T-helper 17 cell (primary cell): ENCODE data around the gene SLC15A1. TPM values are rescaled to one million over a fixed set of nuclear protein-coding genes. Genes with fewer than 3 reads are reported as not detected.
A peak's percentile ranks its signal among the peaks of the same experiment; 100 is the strongest.

Experiments
- ATAC-seq: fragments of 150-1000 bp; cut with Tn5 transposase; 2 replicates; pipeline ENCODE4 v1.10.0; 2021; ENCODE audit warnings: mild to moderate bottlenecking, moderate library complexity
- DNase-seq, 3 donors: peaks; one replicate each; pipeline versions ENCODE4 v3.0.0 to v3.0.0-alpha.2; 2020 to 2021
- H3K9me3 ChIP-seq: one replicate; pipeline ENCODE4 v1.7.0; 2013; ENCODE audit warnings: low read length, mild to moderate bottlenecking; ENCODE audit not compliant: control insufficient read depth, poor library complexity, severe bottlenecking
- H3K27ac Mint-ChIP-seq: one replicate; pipeline ENCODE4 v1.8.0; 2022; ENCODE audit warnings: mild to moderate bottlenecking, moderate library complexity, mixed read lengths
- H3K27me3 Mint-ChIP-seq: one replicate; pipeline ENCODE4 v1.8.0; 2022; ENCODE audit warnings: mixed read lengths
- H3K36me3 Mint-ChIP-seq: one replicate; pipeline ENCODE4 v1.8.0; 2022; ENCODE audit warnings: low read depth, mixed read lengths
- H3K4me1 Mint-ChIP-seq: one replicate; pipeline ENCODE4 v1.8.0; 2022; ENCODE audit warnings: mild to moderate bottlenecking, mixed read lengths
- H3K4me3 Mint-ChIP-seq: one replicate; pipeline ENCODE4 v1.8.0; 2022; ENCODE audit warnings: mild to moderate bottlenecking, moderate library complexity, mixed read lengths
- total RNA-seq, 4 donors: library from RNA in 2 of 4; stranded (reverse) in 2 of 4; gene quantifications; one replicate each; pipeline ENCODE4 v1.2.3 and lab custom pipeline; 2022 to 2026

The SLC15A1 gene
- total RNA-seq, 2 donors from 2014 or later, result not detected

DNA sequence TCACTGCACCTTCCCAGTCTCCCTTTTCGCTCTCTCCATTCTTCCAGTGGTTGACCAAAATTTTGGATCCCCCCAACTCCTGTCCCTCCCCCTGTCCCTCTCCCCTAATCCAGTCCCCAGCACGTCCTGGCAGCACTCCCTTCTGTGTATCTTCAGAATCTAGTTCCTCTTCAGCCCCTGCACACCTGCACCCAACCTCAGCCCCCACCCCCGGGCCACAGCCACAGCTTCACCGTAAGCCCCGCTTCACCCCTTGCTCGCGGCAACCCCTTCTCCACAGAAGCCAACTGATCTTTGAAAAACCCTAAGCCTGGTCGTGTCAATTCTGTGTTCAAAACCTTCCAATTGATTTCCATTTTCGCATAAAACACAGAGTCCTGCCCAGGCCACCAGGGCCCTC lies 35.5 kb upstream of the SLC15A1 start:
- Mint-ChIP-seq H3K4me1 (no peaks in the 10 kb centered on the region), H3K36me3 (peaks cover 4% of the 10 kb centered on the region), H3K27me3 (no peaks in the 10 kb centered on the region), H3K4me3 (no peak overlapping the region), H3K27ac (no peak overlapping the region)
- ATAC-seq (no peak), DNase-seq (no peak)
- no peaks in the 10 kb centered on the region for H3K9me3 ChIP-seq

- Mint-ChIP-seq H3K36me3 (no peaks in the 10 kb centered on the region), H3K27me3 (no peaks in the 10 kb centered on the region), H3K27ac (peak overlapping the region; percentile 27), H3K4me3 (no peak overlapping the region), H3K4me1 (no peaks in the 10 kb centered on the region)
- no peaks in the 10 kb centered on the region for H3K9me3 ChIP-seq
- ATAC-seq, result no peak
- no peak for DNase-seq
Observed at GRCh38 chr13:98787173-98787572, 34.7 kb upstream of the SLC15A1 start.

DNA sequence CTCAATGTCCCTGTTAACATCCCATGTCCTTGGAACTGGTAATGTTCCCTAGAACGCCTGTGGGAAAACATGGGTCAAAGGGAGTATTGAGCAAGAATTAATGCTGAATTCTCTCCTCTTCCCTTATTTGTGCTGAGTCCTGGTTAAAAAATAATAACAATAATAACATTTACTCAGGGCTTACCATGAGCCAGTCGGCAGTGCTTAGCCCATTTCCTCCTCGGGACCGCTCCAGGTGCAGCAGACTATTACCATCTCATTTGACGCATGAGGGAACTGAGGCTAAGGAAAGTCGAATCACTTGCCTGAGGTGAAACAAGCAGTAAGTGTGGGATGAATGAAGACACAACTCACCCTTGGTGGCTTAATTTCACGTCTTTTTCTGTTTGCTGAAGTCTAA lies 33.6 kb upstream of the SLC15A1 start:
- DNase-seq (no peak), ATAC-seq (no peak)
- no peak overlapping the region for H3K4me3 Mint-ChIP-seq
- H3K27me3 Mint-ChIP-seq, result peaks cover 5% of the 10 kb centered on the region
- no peaks in the 10 kb centered on the region for H3K36me3 Mint-ChIP-seq
- no peak overlapping the region for H3K27ac Mint-ChIP-seq
- H3K4me1 Mint-ChIP-seq, result no peaks in the 10 kb centered on the region
- H3K9me3 ChIP-seq, result no peaks in the 10 kb centered on the region

DNA sequence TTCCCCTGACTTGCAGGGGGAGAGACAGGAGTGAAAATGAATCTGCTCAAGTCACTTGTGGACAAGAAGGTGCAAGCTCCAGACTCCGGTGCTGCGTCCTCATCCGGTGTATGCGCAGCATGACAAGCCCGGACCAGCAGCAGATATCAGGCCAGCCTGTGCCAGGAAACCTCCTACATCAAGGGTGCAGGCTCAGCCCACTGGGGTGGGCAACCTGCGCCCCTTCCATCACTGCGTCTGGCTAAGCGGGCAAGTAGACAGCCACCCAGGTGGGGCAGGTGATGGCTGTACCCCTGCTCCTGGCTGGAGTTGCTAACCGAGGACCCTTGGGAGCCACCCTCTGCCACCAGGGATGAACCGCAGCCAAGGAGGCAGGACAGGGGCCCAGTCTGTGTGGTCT lies 32.9 kb upstream of the SLC15A1 start:
- Mint-ChIP-seq H3K27ac (no peak overlapping the region), H3K36me3 (no peaks in the 10 kb centered on the region), H3K4me3 (no peak overlapping the region), H3K27me3 (peaks cover 7% of the 10 kb centered on the region), H3K4me1 (no peaks in the 10 kb centered on the region)
- H3K9me3 ChIP-seq, result no peaks in the 10 kb centered on the region
- ATAC-seq (no peak), DNase-seq (no peak)

DNA sequence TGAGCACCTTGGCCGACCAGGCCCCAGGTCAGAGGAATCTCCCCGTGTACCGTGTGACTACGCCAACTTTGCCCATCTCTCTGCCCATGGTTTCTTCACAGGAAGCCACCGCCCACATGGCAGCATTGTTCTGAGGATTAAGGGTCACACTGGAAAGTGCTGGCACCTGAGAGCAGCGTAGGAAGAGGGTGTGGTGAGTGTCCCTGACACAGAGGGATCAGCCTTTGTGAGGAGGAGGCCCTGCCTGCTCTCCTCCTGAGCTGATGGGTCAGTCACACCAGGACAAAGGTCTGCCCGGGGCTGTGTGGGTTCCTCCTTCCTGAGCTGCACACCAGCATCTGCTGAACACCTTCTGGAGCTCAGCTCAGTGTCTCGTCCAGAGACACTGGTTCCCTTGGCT lies 32.2 kb upstream of the SLC15A1 start:
- ATAC-seq (no peak), DNase-seq (no peak)
- Mint-ChIP-seq H3K27ac (no peak overlapping the region), H3K4me3 (no peak overlapping the region), H3K27me3 (peaks cover 7% of the 10 kb centered on the region), H3K36me3 (no peaks in the 10 kb centered on the region), H3K4me1 (no peaks in the 10 kb centered on the region)
- no peaks in the 10 kb centered on the region for H3K9me3 ChIP-seq

GRCh38 chr13:98783856-98784478 lies 31.5 kb upstream of the SLC15A1 start:
- no peak overlapping the region for H3K27ac Mint-ChIP-seq
- H3K9me3 ChIP-seq, result no peaks in the 10 kb centered on the region
- peaks cover 12% of the 10 kb centered on the region for H3K27me3 Mint-ChIP-seq
- H3K4me3 Mint-ChIP-seq, result no peak overlapping the region
- no peak for DNase-seq
- ATAC-seq, result no peak
- H3K4me1 Mint-ChIP-seq, result no peaks in the 10 kb centered on the region
- no peaks in the 10 kb centered on the region for H3K36me3 Mint-ChIP-seq

GRCh38 chr13:98782654-98783053 lies 30.2 kb upstream of the SLC15A1 start:
- DNase-seq (no peak), ATAC-seq (no peak)
- H3K27ac Mint-ChIP-seq, result no peak overlapping the region
- peaks cover 25% of the 10 kb centered on the region for H3K27me3 Mint-ChIP-seq
- peaks cover 2% of the 10 kb centered on the region for H3K36me3 Mint-ChIP-seq
- no peaks in the 10 kb centered on the region for H3K4me1 Mint-ChIP-seq
- no peak overlapping the region for H3K4me3 Mint-ChIP-seq
- no peaks in the 10 kb centered on the region for H3K9me3 ChIP-seq

DNA sequence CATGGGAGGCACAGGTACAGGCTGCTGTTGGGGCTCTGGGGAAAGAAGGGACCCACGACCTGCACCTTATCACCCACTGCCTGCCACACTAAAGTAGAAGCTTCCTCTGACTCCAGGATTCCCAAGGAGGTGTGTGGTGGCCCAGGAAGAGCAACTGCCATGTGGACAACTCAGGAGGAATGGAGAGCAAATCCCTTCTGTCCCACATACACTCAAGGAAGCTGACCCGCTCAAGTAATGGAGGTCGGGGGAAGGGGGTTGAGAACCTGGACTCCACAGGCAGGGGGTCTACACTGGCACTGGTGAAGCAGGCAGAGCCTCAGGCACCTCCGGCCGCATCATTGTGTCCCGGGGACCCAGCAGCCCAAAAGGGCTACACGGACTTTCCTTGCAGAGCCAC lies 29.4 kb upstream of the SLC15A1 start:
- peaks cover 27% of the 10 kb centered on the region for H3K27me3 Mint-ChIP-seq
- H3K4me1 Mint-ChIP-seq, result no peaks in the 10 kb centered on the region
- ATAC-seq (no peak), DNase-seq (no peak)
- H3K36me3 Mint-ChIP-seq, result peaks cover 2% of the 10 kb centered on the region
- no peaks in the 10 kb centered on the region for H3K9me3 ChIP-seq
- no peak overlapping the region for H3K4me3 Mint-ChIP-seq
- no peak overlapping the region for H3K27ac Mint-ChIP-seq

DNA sequence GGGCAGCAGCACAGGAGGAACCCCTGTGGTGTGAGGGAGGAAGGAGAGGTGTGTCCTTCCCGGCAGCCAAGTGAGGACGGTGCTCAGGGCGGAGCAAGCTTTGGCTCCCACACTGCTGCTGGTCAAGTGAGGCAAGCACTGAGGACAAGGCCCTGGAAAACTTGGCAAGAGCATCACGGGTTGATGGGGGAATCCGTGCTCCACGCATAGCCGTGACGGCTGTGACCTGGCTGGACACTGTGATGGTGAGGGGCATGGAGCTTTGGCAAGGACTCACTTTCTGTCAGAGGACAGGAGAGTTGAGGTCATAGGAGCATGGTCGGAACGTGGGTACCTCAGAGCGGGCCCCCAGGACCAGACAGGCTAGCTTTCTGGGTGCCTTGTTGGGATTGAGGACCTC lies 29.0 kb upstream of the SLC15A1 start:
- no peak for DNase-seq
- Mint-ChIP-seq H3K27ac (no peak overlapping the region), H3K4me3 (no peak overlapping the region), H3K27me3 (peaks cover 27% of the 10 kb centered on the region), H3K4me1 (no peaks in the 10 kb centered on the region), H3K36me3 (peaks cover 2% of the 10 kb centered on the region)
- no peaks in the 10 kb centered on the region for H3K9me3 ChIP-seq
- ATAC-seq, result no peak

GRCh38 chr13:98781045-98781444 lies 28.6 kb upstream of the SLC15A1 start:
- ATAC-seq, result no peak
- H3K27me3 Mint-ChIP-seq, result peaks cover 29% of the 10 kb centered on the region
- H3K36me3 Mint-ChIP-seq, result peaks cover 2% of the 10 kb centered on the region
- H3K27ac Mint-ChIP-seq, result no peak overlapping the region
- H3K4me3 Mint-ChIP-seq, result no peak overlapping the region
- H3K4me1 Mint-ChIP-seq, result no peaks in the 10 kb centered on the region
- no peak for DNase-seq
- H3K9me3 ChIP-seq, result no peaks in the 10 kb centered on the region

DNA sequence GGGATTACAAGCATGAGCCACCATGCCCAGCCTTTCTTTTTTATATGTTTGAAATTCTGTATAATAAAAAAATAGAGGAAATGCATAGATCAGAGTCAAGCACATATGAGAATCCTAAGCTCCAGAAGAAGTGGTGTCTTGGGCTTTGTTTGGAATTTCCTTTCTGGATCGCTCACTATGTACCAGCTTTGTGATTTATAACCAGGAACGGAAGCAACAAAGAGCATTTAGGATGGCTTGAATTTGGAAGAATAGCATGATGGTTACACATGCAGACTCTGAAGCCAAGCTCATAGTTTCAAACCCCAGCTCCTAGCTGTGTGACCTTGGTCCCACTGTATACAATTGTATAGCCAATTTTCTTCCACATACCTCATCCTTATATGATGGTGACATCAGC lies 28.0 kb upstream of the SLC15A1 start:
- Mint-ChIP-seq H3K36me3 (peaks cover 2% of the 10 kb centered on the region), H3K4me3 (no peak overlapping the region), H3K27me3 (peaks cover 35% of the 10 kb centered on the region), H3K27ac (no peak overlapping the region), H3K4me1 (no peaks in the 10 kb centered on the region)
- DNase-seq (no peak), ATAC-seq (no peak)
- no peaks in the 10 kb centered on the region for H3K9me3 ChIP-seq

DNA sequence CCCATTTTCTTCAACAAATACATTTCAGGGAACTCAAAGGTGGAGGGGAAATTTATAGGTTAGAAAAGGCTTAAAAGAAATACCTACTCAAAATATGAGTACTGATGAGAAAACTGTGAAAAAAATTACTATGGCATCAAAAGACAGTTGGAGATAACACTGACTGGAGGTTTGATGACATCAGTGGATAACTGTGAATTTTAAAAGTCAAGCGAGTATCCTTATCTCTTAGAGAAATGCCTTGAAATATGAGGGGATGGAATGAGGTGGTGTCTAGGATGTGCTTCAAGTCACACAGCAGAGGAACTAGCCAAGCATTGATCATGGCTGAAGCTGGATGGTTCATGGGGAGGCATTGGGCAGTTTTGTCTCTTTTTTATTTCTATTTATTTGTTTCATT lies 27.2 kb upstream of the SLC15A1 start:
- no peak for ATAC-seq
- Mint-ChIP-seq H3K27me3 (peaks cover 36% of the 10 kb centered on the region), H3K27ac (no peak overlapping the region), H3K4me3 (no peak overlapping the region), H3K36me3 (peaks cover 2% of the 10 kb centered on the region), H3K4me1 (no peaks in the 10 kb centered on the region)
- H3K9me3 ChIP-seq, result no peaks in the 10 kb centered on the region
- DNase-seq, result no peak

DNA sequence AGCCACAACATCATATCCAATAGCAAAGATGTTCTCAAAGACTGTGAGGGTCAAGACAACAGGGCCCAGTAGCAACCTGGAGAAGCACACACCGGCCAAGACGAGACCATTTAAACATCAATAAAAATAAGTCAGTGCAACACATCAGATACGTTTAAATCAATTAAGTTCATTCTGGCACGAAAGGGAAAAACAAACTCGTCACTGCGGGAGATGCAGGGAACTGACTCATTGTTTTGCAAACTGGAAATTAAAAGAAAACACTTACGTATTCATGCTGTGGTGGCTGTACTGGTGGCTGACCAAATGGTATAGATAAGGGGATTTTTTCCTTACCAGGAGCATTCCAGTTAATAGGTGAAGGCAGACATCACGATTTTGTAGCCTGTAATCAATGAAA lies 26.3 kb upstream of the SLC15A1 start:
- Mint-ChIP-seq H3K4me3 (no peak overlapping the region), H3K36me3 (peaks cover 2% of the 10 kb centered on the region), H3K27me3 (peaks cover 36% of the 10 kb centered on the region), H3K4me1 (no peaks in the 10 kb centered on the region), H3K27ac (no peak overlapping the region)
- ATAC-seq, result no peak
- H3K9me3 ChIP-seq, result no peaks in the 10 kb centered on the region
- no peak for DNase-seq

DNA sequence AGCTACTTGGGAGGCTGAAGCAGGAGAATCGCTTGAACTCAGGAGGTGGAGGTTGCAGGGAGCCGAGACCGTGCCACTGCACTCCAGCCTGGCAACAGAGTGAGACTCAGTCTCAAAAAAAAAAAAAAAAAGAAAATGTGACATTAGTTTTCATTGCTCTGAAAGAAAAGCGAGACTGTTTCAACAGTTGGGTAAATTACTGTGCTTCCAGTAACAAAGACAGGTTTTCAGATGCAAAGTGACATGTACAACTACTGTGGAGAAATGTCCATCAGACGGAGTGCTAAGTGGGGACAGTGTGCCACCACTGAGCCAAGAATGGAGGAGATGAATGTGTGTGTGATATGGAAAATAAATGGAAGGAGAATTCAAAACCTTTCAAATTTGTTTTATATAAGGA lies 24.2 kb upstream of the SLC15A1 start:
- H3K36me3 Mint-ChIP-seq, result peaks cover 2% of the 10 kb centered on the region
- peaks cover 38% of the 10 kb centered on the region for H3K27me3 Mint-ChIP-seq
- no peak overlapping the region for H3K4me3 Mint-ChIP-seq
- no peak for ATAC-seq
- H3K4me1 Mint-ChIP-seq, result no peaks in the 10 kb centered on the region
- H3K27ac Mint-ChIP-seq, result no peak overlapping the region
- no peak for DNase-seq
- H3K9me3 ChIP-seq, result no peaks in the 10 kb centered on the region
